Activated naive CD8-positive, alpha-beta T cell treated with anti-CD3 and anti-CD28 coated beads, Interleukin-2, amount 10 ng/mL, durations not matched to agents 7 days and 5 days (primary cell): Measurements from ENCODE around the gene SAT1. TPM values are rescaled to one million over a fixed set of nuclear protein-coding genes. Genes with fewer than 3 reads are reported as not detected.
A peak's percentile ranks its signal among the peaks of the same experiment; 100 is the strongest.

ENCODE experiments used
- ATAC-seq: fragments of 150-1000 bp; cut with Tn5 transposase; one replicate; pipeline ENCODE4 v1.10.0; 2021; ENCODE audit warnings: low read depth, moderate library complexity
- POLR2A ChIA-PET: fragments of 350-600 bp; sonication (Branson Sonifier 250); formaldehyde crosslinking; loops from one replicate; lab custom pipeline; 2021; ENCODE audit warnings: antibody characterized with exemption; lab: Charles Lee
- DNase-seq: peaks from one replicate; pipeline ENCODE4 v3.0.0; 2021
- H3K27ac Mint-ChIP-seq: one replicate; pipeline ENCODE4 v1.8.0; 2022; ENCODE audit warnings: mild to moderate bottlenecking, mixed read lengths
- H3K27me3 Mint-ChIP-seq: one replicate; pipeline ENCODE4 v1.8.0; 2022; ENCODE audit warnings: mild to moderate bottlenecking, moderate library complexity, mixed read lengths
- H3K36me3 Mint-ChIP-seq: one replicate; pipeline ENCODE4 v1.8.0; 2021; ENCODE audit warnings: mild to moderate bottlenecking, mixed read lengths
- H3K4me1 Mint-ChIP-seq: one replicate; pipeline ENCODE4 v1.8.0; 2021; ENCODE audit warnings: mixed read lengths
- H3K4me3 Mint-ChIP-seq: one replicate; pipeline ENCODE4 v1.8.0; 2022; ENCODE audit warnings: mild to moderate bottlenecking, moderate library complexity, mixed read lengths
- H3K9me3 Mint-ChIP-seq: one replicate; pipeline ENCODE4 v1.8.0; 2021; ENCODE audit warnings: mixed read lengths
- total RNA-seq, 2 experiments: library from RNA; stranded (reverse); gene quantifications; one replicate each; pipeline ENCODE4 v1.2.3, GENCODE V29; 2021

SAT1 gene
- total RNA-seq, 2 experiments from 2014 or later: 145 to 147 TPM

DNA sequence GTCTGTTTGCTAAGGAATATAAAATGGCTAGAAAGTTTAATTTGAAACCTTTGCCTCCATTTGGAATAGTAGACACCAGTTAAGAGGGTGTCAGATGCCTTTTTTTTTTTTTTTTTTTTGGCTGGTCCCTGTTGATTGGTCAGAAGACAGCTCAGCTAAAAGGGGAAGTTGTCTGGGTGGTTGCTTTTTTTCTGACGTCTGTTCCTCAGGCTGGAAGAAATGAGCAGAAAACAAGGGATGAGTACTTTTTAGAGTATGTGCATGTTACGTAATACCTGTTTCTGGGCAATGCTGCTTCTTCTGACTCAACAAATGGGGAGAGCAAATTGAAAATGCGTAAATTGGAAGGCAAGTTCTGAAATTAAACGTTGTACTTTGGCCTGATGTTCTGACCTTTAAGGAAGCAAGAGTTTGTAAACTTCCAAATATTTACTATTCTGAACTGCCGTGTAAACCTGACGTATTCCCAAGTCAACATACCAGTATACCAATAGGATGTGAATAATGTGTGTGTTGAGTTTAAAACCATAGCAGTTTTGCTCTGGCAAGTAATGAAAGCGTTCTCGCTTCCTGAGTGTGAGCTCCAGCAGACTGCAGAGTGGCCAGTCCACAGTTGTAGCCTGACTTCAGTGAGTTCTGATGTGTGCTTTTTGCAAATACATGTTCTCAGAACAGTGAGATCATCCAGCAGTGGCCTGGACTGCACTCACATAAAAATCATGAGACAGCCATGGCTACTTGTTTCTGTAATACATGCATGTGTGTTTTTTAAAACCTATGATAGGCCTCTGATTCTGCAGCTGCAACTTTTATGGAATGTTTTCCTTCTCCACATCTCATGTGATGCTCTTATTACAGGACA lies 1.7 kb downstream of the SAT1 start:
- POLR2A ChIA-PET: interaction anchor here (0.6 to 4.7 kb wide), 8 partner anchors 11 to 269 kb away, joined by 3 to 59 read pairs (median 9); partner anchors contain the start of genes ACOT9 and EIF2S3
- ATAC-seq (no peak), DNase-seq (no peak)
- no peaks in the 10 kb centered on the region for H3K9me3 Mint-ChIP-seq
- peak overlapping the region; percentile 93 for H3K4me3 Mint-ChIP-seq
- peak overlapping the region; percentile 97 for H3K27ac Mint-ChIP-seq
- H3K27me3 Mint-ChIP-seq: no peaks in the 10 kb centered on the region
- peaks cover 27% of the 10 kb centered on the region for H3K4me1 Mint-ChIP-seq
- H3K36me3 Mint-ChIP-seq: peaks cover 18% of the 10 kb centered on the region

- peak overlapping the region; percentile 93 for H3K4me3 Mint-ChIP-seq
- peaks cover 18% of the 10 kb centered on the region for H3K36me3 Mint-ChIP-seq
- POLR2A ChIA-PET: interaction anchor here (4.7 kb wide), 1 partner anchor 116 kb away, joined by 59 read pairs; no protein-coding TSS in a partner anchor
- H3K27me3 Mint-ChIP-seq: no peaks in the 10 kb centered on the region
- H3K9me3 Mint-ChIP-seq: no peaks in the 10 kb centered on the region
- peak overlapping the region; percentile 97 for H3K27ac Mint-ChIP-seq
- DNase-seq (no peak), ATAC-seq (no peak)
- peaks cover 27% of the 10 kb centered on the region for H3K4me1 Mint-ChIP-seq
Measured at GRCh38 chrX:23785580-23785979, 2.6 kb downstream of the SAT1 start.

DNA sequence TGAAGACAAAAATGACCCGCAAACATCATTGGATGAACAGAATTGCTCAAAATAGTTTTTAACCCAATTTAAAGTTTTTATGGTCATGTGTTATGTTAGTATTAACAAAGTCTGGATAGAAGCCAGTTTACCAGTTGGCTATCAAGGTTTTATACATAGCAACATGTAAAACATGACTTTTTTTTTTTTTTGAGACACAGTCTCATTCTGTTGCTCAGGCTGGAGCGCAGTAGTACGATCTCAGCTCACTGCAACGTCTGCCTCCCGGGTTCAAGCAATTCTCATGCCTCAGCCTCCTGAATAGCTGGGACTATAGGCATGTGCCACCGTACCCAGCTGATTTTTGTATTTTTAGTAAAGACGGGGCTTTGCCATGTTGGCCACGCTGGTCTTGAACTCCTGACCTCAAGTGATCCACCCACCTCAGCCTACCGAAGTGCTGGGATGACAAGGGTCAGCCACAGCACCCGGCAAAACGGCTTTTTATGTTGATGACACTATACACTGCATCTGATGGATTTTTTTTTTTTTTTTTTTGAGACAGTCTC lies 3.4 kb downstream of the SAT1 start:
- Mint-ChIP-seq H3K4me1 (peaks cover 27% of the 10 kb centered on the region), H3K9me3 (no peaks in the 10 kb centered on the region), H3K27me3 (no peaks in the 10 kb centered on the region), H3K4me3 (no peak overlapping the region), H3K27ac (no peak overlapping the region), H3K36me3 (peaks cover 18% of the 10 kb centered on the region)
- no peak for DNase-seq
- POLR2A ChIA-PET: interaction anchor here (0.7 kb wide), 1 partner anchor 1811 kb away, joined by 5 read pairs; no protein-coding TSS in a partner anchor
- ATAC-seq: no peak

DNA sequence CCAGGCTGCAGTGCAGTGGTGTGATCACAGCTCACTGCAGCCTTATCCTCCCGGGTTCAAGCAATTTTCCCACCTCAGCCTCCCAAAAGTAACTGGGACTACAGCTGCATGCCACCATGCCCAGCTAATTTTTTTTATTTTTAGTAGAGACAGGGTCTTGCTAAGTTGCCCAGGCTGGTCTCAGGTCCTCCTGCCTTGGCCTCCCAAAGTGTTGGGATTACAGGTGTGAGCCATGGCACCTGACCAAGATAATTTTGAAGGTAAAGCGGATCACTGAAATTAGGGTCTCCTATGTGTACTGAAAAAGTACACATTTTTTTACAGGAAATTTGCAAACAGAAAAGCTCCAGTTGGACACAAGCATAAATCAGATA lies 4.8 kb downstream of the SAT1 start:
- POLR2A ChIA-PET: no interaction called here
- Mint-ChIP-seq H3K36me3 (peaks cover 18% of the 10 kb centered on the region), H3K27me3 (no peaks in the 10 kb centered on the region), H3K4me3 (no peak overlapping the region), H3K4me1 (peaks cover 20% of the 10 kb centered on the region), H3K9me3 (no peaks in the 10 kb centered on the region), H3K27ac (no peak overlapping the region)
- no peak for DNase-seq
- no peak for ATAC-seq

- Mint-ChIP-seq H3K27ac (no peak overlapping the region), H3K4me1 (peaks cover 20% of the 10 kb centered on the region), H3K9me3 (no peaks in the 10 kb centered on the region), H3K27me3 (no peaks in the 10 kb centered on the region), H3K4me3 (no peak overlapping the region), H3K36me3 (peaks cover 18% of the 10 kb centered on the region)
- POLR2A ChIA-PET: no interaction called here
- DNase-seq: no peak
- no peak for ATAC-seq
Measured at GRCh38 chrX:23788521-23788920, 5.5 kb downstream of the SAT1 start.

DNA sequence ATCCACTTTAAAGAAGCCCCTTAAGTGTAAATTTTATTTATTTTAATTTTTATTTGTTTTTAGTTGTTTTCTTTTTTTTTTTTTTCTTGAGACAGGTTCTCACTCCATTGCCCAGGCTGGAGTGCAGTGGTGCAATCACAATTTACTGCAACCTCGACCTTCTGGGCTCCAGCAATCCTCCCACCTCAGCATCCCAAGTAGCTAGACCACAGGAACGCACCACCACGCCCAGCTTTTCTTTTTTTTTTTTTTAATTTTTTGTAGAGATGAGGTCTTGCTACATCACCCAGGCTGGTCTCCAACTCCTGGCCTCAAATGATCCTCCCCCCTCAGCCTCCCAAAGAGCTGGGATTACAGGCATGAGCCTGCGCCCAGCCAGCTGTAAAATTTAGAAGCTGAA lies 6.0 kb downstream of the SAT1 start:
- no peak for DNase-seq
- Mint-ChIP-seq H3K9me3 (no peaks in the 10 kb centered on the region), H3K4me1 (peaks cover 20% of the 10 kb centered on the region), H3K4me3 (no peak overlapping the region), H3K27me3 (no peaks in the 10 kb centered on the region), H3K27ac (no peak overlapping the region), H3K36me3 (peaks cover 17% of the 10 kb centered on the region)
- no peak for ATAC-seq
- POLR2A ChIA-PET: no interaction called here

DNA sequence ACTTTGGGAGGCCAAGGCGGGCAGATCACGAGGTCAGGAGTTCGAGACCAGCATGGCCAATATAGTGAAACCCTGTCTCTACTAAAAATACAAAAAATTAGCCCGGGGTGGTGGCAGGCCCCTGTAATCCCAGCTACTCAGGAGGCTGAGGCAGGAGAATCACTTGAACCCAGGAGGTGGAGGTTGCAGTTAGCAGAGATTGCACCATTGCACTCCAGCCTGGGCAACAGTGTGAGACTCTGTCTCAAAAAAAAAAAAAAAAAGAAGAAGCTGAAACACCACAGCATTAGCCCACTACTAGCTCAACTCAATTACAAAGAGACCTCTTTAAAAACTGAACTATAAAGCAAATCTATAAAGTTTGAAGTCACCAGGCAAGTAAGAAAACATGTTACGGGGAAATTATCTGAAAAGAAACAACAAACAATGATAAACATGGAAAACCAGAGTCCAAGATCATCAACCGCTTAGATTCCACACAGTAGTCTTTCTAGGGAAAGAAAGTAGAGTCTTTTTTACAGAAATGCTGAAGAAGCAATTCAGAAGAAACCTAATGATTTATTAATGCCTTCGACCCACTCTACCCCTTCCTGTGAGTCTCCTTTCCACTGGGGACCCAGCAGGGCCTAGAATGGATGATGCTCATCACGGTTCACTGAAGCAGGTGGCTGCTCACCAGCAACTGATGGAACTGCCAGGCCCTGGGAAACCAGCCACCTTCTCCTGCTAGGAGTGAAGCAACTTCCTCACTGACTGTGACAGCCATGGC lies 6.6 kb downstream of the SAT1 start:
- POLR2A ChIA-PET: no interaction called here
- peaks cover 18% of the 10 kb centered on the region for H3K4me1 Mint-ChIP-seq
- no peaks in the 10 kb centered on the region for H3K27me3 Mint-ChIP-seq
- DNase-seq: no peak
- H3K4me3 Mint-ChIP-seq: no peak overlapping the region
- no peak for ATAC-seq
- H3K27ac Mint-ChIP-seq: no peak overlapping the region
- peaks cover 12% of the 10 kb centered on the region for H3K36me3 Mint-ChIP-seq
- H3K9me3 Mint-ChIP-seq: no peaks in the 10 kb centered on the region

DNA sequence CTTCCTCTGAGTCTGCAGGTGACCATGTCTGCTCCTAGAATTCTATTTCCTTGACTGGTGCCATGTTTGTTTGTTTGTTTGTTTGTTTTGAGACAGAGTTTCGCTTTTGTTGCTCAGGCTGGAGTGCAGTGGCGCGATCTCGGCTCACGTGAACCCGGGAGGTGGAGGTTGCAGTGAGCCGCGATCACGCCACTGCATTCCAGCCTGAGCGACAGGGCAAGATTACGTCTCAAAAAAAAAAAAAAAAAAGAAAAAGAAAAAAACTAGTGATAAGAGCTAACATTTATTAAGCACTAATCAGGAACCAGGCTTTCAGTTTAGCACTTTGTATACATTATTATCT lies 7.2 kb downstream of the SAT1 start:
- Mint-ChIP-seq H3K36me3 (peaks cover 7% of the 10 kb centered on the region), H3K4me1 (peaks cover 12% of the 10 kb centered on the region), H3K4me3 (no peak overlapping the region), H3K27me3 (no peaks in the 10 kb centered on the region), H3K9me3 (no peaks in the 10 kb centered on the region), H3K27ac (no peak overlapping the region)
- POLR2A ChIA-PET: no interaction called here
- no peak for ATAC-seq
- DNase-seq: no peak

DNA sequence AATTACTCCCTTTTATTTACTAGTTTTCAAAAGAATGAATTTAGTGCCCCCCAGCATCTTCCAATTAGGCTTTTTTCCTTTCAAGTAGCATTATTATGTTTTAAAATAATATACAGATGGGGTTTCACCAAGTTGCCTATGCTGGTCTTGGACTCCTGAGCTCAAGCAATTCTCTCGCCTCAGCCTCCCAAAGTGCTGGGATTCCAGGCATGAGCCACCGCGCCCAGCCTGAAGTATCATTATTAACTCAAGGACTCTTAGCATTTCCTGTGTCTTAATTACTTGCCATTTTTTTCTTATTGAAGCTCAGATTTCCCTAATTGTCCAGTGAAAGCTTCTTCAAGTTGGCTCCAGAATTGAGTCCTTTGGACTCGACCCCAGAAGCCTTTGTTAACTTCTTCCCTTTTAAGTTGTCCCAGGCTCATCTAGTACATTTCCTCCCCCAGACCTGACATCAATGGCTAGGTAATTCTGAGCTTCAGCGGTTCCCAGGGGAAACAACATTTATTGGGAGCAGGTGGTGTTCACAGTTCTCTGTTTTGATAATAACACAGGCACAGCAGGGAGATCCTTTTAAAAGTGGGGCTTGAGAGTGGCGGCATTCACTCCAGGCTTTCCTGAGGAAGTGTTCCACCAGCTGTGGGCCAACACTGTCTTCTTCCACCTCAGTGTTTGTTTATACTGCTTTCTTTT lies 10.0 kb downstream of the SAT1 start:
- DNase-seq: no peak
- Mint-ChIP-seq H3K27ac (no peak overlapping the region), H3K9me3 (no peaks in the 10 kb centered on the region), H3K4me3 (no peak overlapping the region), H3K27me3 (no peaks in the 10 kb centered on the region), H3K36me3 (no peaks in the 10 kb centered on the region), H3K4me1 (peaks cover 4% of the 10 kb centered on the region)
- no peak for ATAC-seq
- POLR2A ChIA-PET: no interaction called here

- Mint-ChIP-seq H3K9me3 (no peaks in the 10 kb centered on the region), H3K36me3 (no peaks in the 10 kb centered on the region), H3K27me3 (no peaks in the 10 kb centered on the region), H3K4me3 (no peak overlapping the region), H3K27ac (no peak overlapping the region), H3K4me1 (no peaks in the 10 kb centered on the region)
- DNase-seq (no peak), ATAC-seq (no peak)
- POLR2A ChIA-PET: no interaction called here
Measured at GRCh38 chrX:23795221-23795620, 12.2 kb downstream of the SAT1 start.

DNA sequence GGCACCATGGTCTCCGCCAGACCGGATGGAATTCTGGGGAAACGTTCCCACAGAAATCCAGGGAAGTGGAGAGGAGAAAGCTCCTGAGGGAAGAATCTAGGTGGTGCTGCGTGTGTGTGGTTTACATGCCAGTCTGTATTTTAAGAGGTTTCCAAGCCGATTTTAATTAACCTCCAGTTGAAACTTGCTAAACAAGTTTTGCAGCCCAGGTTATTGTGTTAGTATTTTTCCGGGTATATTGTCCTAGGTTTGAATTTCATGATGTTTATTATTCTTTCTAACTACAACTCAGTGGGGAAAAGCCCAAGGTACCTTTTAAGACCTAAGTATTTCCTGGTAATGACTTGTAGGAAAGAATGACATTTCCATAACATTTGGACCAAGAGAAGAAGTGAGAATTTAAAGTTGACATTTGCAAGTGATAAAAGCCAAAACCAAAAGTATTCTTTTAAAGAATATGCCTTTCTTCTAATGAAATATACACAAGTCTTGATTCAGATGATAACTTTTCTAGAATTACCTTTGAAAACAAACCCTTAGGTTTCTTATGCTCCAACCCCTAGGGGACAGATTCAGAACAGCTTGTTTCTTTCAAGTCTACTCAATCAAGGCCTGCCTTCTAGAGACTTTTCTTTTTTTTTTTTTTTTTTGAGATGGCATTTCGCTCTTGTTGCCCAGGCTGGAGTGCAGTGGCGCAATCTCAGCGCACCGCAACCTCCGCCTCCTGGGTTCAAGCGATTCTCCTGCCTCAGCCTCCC lies 14.6 kb downstream of the SAT1 start:
- Mint-ChIP-seq H3K9me3 (no peaks in the 10 kb centered on the region), H3K36me3 (no peaks in the 10 kb centered on the region), H3K4me1 (peaks cover 1% of the 10 kb centered on the region), H3K4me3 (no peak overlapping the region), H3K27ac (no peak overlapping the region), H3K27me3 (no peaks in the 10 kb centered on the region)
- ATAC-seq (no peak), DNase-seq (no peak)
- POLR2A ChIA-PET: no interaction called here

DNA sequence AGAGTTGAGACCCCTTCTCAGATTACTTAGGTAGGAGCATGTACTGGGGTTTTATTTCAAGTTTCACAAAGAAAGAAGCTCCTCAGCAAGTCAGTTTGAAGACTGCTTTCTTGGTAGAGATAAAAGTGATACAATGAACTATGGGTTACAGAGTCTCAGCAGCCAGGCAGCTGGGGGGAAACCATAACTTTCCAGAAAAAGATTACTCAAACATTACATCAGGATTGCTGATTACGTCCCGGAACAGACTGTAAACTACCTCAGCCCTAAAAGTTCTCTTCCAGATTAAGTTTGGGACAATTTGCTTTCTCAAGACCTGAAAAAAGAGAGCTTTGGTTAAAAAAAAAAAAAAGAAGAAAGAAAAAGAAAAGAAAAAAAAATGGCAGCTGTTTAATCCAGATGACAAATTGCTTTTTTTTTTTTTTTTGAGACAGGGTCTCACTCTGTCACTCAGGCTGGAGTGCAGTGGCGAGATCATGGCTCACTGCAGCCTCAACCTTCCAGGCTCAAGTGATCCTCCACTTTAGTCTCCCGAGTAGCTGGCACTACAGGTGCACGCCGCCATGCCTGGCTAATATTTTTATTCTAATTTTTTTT lies 16.6 kb downstream of the SAT1 start:
- ATAC-seq (no peak), DNase-seq (no peak)
- H3K27ac Mint-ChIP-seq: no peak overlapping the region
- H3K27me3 Mint-ChIP-seq: no peaks in the 10 kb centered on the region
- H3K9me3 Mint-ChIP-seq: no peaks in the 10 kb centered on the region
- H3K4me3 Mint-ChIP-seq: no peak overlapping the region
- POLR2A ChIA-PET: interaction anchor here (0.6 kb wide), 1 partner anchor 83 kb away, joined by 3 read pairs; no protein-coding TSS in a partner anchor
- peaks cover 3% of the 10 kb centered on the region for H3K4me1 Mint-ChIP-seq
- no peaks in the 10 kb centered on the region for H3K36me3 Mint-ChIP-seq
